Neural progenitor cell (in vitro differentiated cells): ENCODE results near the gene COX20.

Source experiments
- EZH2 ChIP-seq: fragments of 200-600 bp; sonication (generic); IDR thresholded peaks from 2 replicates; pipeline ENCODE4 v1.6.1; 2017; ENCODE audit warnings: antibody characterized with exemption, mild to moderate bottlenecking, moderate library complexity
- EZH2phosphoT487 ChIP-seq: fragments of 200-600 bp; sonication (generic); IDR thresholded peaks from 2 replicates; pipeline ENCODE4 v1.6.1; 2017; ENCODE audit warnings: antibody characterized with exemption
- TF ChIP-seq, protein P1 (sequence below): fragments of 200-600 bp; sonication (generic); IDR thresholded peaks from 2 replicates; pipeline ENCODE4 v1.5.1; 2017; ENCODE audit warnings: antibody characterized with exemption, mild to moderate bottlenecking

- TF ChIP-seq, protein P1, sequence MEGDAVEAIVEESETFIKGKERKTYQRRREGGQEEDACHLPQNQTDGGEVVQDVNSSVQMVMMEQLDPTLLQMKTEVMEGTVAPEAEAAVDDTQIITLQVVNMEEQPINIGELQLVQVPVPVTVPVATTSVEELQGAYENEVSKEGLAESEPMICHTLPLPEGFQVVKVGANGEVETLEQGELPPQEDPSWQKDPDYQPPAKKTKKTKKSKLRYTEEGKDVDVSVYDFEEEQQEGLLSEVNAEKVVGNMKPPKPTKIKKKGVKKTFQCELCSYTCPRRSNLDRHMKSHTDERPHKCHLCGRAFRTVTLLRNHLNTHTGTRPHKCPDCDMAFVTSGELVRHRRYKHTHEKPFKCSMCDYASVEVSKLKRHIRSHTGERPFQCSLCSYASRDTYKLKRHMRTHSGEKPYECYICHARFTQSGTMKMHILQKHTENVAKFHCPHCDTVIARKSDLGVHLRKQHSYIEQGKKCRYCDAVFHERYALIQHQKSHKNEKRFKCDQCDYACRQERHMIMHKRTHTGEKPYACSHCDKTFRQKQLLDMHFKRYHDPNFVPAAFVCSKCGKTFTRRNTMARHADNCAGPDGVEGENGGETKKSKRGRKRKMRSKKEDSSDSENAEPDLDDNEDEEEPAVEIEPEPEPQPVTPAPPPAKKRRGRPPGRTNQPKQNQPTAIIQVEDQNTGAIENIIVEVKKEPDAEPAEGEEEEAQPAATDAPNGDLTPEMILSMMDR, result no peak
- no peak for TF ChIP-seq EZH2phosphoT487
- no peak for TF ChIP-seq EZH2
These were observed 32.8 kb upstream of the COX20 start for GRCh38 chr1:244802556-244803239.
